ENCODE data around the gene C20orf144.

Gene C20orf144

GRCh38 chr20:33676121-33676520, 14.0 kb downstream of the C20orf144 start:
- DNase-seq = no peak

GRCh38 chr20:33676652-33677645, 14.8 kb downstream of the C20orf144 start:
- DNase-seq = no peak

- no peak for DNase-seq
Observed at GRCh38 chr20:33677991-33678702, 16.0 kb downstream of the C20orf144 start.

- DNase-seq = no peak
Observed at GRCh38 chr20:33679758-33680485, 17.8 kb downstream of the C20orf144 start.

GRCh38 chr20:33680686-33681085, 18.6 kb downstream of the C20orf144 start:
- no peak for DNase-seq

- no peak for DNase-seq
Observed at GRCh38 chr20:33681288-33681687, 19.2 kb downstream of the C20orf144 start.

- no peak for DNase-seq
Observed at GRCh38 chr20:33681728-33682353, 19.7 kb downstream of the C20orf144 start.

GRCh38 chr20:33684533-33685327, 22.6 kb downstream of the C20orf144 start:
- DNase-seq = no peak

GRCh38 chr20:33685328-33686099, 23.4 kb downstream of the C20orf144 start:
- DNase-seq = no peak

- peak; percentile 58 to 98 (median 92) for DNase-seq
Observed at GRCh38 chr20:33686100-33686983, 24.2 kb downstream of the C20orf144 start, which contains the start of gene E2F1. Gene E2F1 (minus strand): TSS chr20:33686385. CDS start chr20:33686264, 121 bp downstream.

GRCh38 chr20:33686984-33687366, 24.8 kb downstream of the C20orf144 start:
- DNase-seq = no peak

GRCh38 chr20:33687370-33687915, 25.3 kb downstream of the C20orf144 start:
- peak in 1 of 56 donors; percentile 12 for DNase-seq

- no peak for DNase-seq
Observed at GRCh38 chr20:33687993-33688937, 26.1 kb downstream of the C20orf144 start.

- no peak for DNase-seq
Observed at GRCh38 chr20:33688938-33689424, 26.9 kb downstream of the C20orf144 start.

GRCh38 chr20:33689493-33689892, 27.4 kb downstream of the C20orf144 start:
- DNase-seq = no peak

GRCh38 chr20:33689973-33690372, 27.8 kb downstream of the C20orf144 start:
- peak in 29 of 56 donors; percentile 9 to 64 (median 41) for DNase-seq
